Natural killer cell (primary cell): ENCODE measurements around the gene PACRG. TPM values are rescaled to one million over a fixed set of nuclear protein-coding genes. Genes with fewer than 3 reads are reported as not detected.

Experiments used
- ATAC-seq, 3 donors: fragments of 150-1000 bp in 2 of 3; fragments of 200-7000 bp in 1 of 3; cut with Tn5 transposase; 1 replicate in 1 of 3; 2 replicates in 2 of 3; pipeline ENCODE4 v1.10.0; 2021; ENCODE audit warnings: mild to moderate bottlenecking in 2 of 3, moderate library complexity in 2 of 3
- DNase-seq, 2 donors: peaks; one replicate each; pipeline versions ENCODE4 v3.0.0 to v3.0.0-alpha.2; 2013 to 2021; ENCODE audit warnings: mixed read lengths in 1 of 2
- H3K27ac ChIP-seq: one replicate; pipeline ENCODE4 v1.5.1; 2013; ENCODE audit warnings: mild to moderate bottlenecking, low read length
- H3K27me3 ChIP-seq: one replicate; pipeline ENCODE4 v1.6.1; 2013; ENCODE audit warnings: low read length; ENCODE audit not compliant: control insufficient read depth, insufficient read depth
- H3K36me3 ChIP-seq: one replicate; pipeline ENCODE4 v1.6.1; 2013; ENCODE audit warnings: low read length; ENCODE audit not compliant: control insufficient read depth, insufficient read depth
- H3K4me1 ChIP-seq: one replicate; pipeline ENCODE4 v1.6.1; 2013; ENCODE audit warnings: low read length; ENCODE audit not compliant: control insufficient read depth, insufficient read depth
- H3K4me3 ChIP-seq: one replicate; pipeline ENCODE4 v1.5.1; 2013; ENCODE audit warnings: low read length
- H3K9me3 ChIP-seq: one replicate; pipeline ENCODE4 v1.6.1; 2013; ENCODE audit warnings: low read length; ENCODE audit not compliant: control insufficient read depth, insufficient read depth
- H3K27ac Mint-ChIP-seq, 2 donors: one replicate each; pipeline ENCODE4 v1.8.0; 2022; ENCODE audit warnings: mild to moderate bottlenecking in 2 of 2, mixed read lengths in 2 of 2, moderate library complexity in 1 of 2
- H3K27me3 Mint-ChIP-seq, 2 donors: one replicate each; pipeline ENCODE4 v1.8.0; 2022; ENCODE audit warnings: low read depth in 2 of 2, mixed read lengths in 2 of 2
- H3K36me3 Mint-ChIP-seq: one replicate; pipeline ENCODE4 v1.8.0; 2022; ENCODE audit warnings: mixed read lengths
- H3K4me1 Mint-ChIP-seq, 2 donors: one replicate each; pipeline ENCODE4 v1.8.0; 2022; ENCODE audit warnings: mixed read lengths in 2 of 2
- H3K4me3 Mint-ChIP-seq: one replicate; pipeline ENCODE4 v1.8.0; 2022; ENCODE audit warnings: mild to moderate bottlenecking, moderate library complexity, mixed read lengths
- H3K9me3 Mint-ChIP-seq, 2 donors: one replicate each; pipeline ENCODE4 v1.8.0; 2022; ENCODE audit warnings: mixed read lengths in 2 of 2
- WGBS: methylation state at CpG from one replicate; pipeline ENCODE4 v1.1.7; 2013; ENCODE audit warnings: missing lambda C conversion rate; ENCODE audit not compliant: insufficient coverage; 5-methylcytosine and 5-hydroxymethylcytosine counted together
- intact Hi-C: fragments of 100-400 bp; cut with micrococcal nuclease; formaldehyde crosslinking; loops from one replicate; pipeline ENCODE4 v1.14.2; 2022
- total RNA-seq, 4 donors: library from RNA; stranded (reverse); fragments of 120-200 nt in 1 of 4; gene quantifications; one replicate each; pipeline versions ENCODE4 v1.2.3 to v1.2.4, GENCODE V29; 2013 to 2022
- TF ChIP-seq, protein P1 (sequence below): fragments of 200-600 bp; IDR thresholded peaks from one replicate; pipeline ENCODE4 v1.8.0; 2022; ENCODE audit warnings: antibody characterized with exemption

Gene PACRG
- total RNA-seq, 3 donors from 2014 or later (not counting 1 experiment from before 2014, with no cell fraction given), result 0.52 TPM; not detected in 2

DNA sequence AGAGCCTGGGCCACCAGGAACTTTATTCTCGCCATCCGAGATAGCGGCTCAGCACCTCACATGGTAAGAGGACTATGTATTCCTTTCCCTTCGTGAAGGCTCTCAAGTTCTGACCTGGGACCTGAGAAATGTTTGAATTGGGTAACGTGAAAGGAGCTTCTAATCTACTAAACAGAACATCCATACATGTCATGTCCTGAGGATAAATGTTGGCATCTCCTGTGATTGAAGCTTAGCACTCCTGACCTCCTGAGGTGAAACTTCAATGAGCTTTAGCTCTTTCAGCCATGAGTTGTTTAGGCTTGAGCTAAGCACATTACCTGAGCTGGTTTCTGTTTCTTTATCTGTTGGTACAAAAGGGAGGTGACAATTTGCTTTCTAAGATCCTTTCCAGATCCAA lies 280.9 kb downstream of the PACRG start:
- ATAC-seq, result no peak
- Histone ChIP-seq H3K27me3 (no peaks in the 10 kb centered on the region), H3K9me3 (no peaks in the 10 kb centered on the region), H3K36me3 (no peaks in the 10 kb centered on the region), H3K4me3 (no peak overlapping the region), H3K27ac (no peak overlapping the region), H3K4me1 (no peaks in the 10 kb centered on the region)
- WGBS, result 79% methylated on average over 3 of the region's 5 CpGs
- Mint-ChIP-seq H3K9me3 (peaks cover 9 to 14% of the 10 kb centered on the region in 2 donors), H3K4me1 (no peaks in the 10 kb centered on the region), H3K4me3 (no peak overlapping the region), H3K27me3 (no peaks in the 10 kb centered on the region), H3K36me3 (no peaks in the 10 kb centered on the region), H3K27ac (no peak overlapping the region)
- intact Hi-C loops, result no loop called here
- no peak for DNase-seq
- TF ChIP-seq, protein P1, sequence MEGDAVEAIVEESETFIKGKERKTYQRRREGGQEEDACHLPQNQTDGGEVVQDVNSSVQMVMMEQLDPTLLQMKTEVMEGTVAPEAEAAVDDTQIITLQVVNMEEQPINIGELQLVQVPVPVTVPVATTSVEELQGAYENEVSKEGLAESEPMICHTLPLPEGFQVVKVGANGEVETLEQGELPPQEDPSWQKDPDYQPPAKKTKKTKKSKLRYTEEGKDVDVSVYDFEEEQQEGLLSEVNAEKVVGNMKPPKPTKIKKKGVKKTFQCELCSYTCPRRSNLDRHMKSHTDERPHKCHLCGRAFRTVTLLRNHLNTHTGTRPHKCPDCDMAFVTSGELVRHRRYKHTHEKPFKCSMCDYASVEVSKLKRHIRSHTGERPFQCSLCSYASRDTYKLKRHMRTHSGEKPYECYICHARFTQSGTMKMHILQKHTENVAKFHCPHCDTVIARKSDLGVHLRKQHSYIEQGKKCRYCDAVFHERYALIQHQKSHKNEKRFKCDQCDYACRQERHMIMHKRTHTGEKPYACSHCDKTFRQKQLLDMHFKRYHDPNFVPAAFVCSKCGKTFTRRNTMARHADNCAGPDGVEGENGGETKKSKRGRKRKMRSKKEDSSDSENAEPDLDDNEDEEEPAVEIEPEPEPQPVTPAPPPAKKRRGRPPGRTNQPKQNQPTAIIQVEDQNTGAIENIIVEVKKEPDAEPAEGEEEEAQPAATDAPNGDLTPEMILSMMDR, result no peak

DNA sequence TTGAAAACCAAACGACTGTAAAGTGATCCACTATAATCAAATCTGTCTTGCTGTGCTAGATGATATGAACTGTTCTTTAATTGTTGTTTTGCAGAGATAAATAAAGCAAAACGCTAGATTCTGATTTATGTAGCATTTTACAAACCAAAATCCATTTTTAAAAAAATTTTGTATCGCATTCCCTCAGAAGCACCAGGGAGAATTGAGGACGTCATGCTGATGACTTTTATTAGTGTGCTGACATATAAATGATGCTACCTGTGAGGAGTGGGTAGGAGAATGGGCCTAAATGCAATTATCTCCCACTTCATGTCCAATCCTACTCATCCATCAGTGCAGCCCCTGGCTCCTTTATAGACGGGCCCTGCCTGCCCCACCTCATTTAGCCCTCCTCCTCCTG lies 282.4 kb downstream of the PACRG start:
- Histone ChIP-seq H3K27ac (no peak overlapping the region), H3K36me3 (no peaks in the 10 kb centered on the region), H3K4me1 (no peaks in the 10 kb centered on the region), H3K9me3 (no peaks in the 10 kb centered on the region), H3K4me3 (no peak overlapping the region), H3K27me3 (no peaks in the 10 kb centered on the region)
- H3K4me1 Mint-ChIP-seq, result no peaks in the 10 kb centered on the region
- H3K4me3 Mint-ChIP-seq, result no peak overlapping the region
- WGBS, result 79% methylated on average over 2 of the region's 5 CpGs
- H3K36me3 Mint-ChIP-seq, result no peaks in the 10 kb centered on the region
- TF ChIP-seq, protein P1, result no peak
- H3K27ac Mint-ChIP-seq, result no peak overlapping the region
- H3K27me3 Mint-ChIP-seq, result no peaks in the 10 kb centered on the region
- intact Hi-C loops, result no loop called here
- peaks cover 6 to 13% of the 10 kb centered on the region in 2 donors for H3K9me3 Mint-ChIP-seq
- no peak for DNase-seq
- ATAC-seq, result no peak

DNA sequence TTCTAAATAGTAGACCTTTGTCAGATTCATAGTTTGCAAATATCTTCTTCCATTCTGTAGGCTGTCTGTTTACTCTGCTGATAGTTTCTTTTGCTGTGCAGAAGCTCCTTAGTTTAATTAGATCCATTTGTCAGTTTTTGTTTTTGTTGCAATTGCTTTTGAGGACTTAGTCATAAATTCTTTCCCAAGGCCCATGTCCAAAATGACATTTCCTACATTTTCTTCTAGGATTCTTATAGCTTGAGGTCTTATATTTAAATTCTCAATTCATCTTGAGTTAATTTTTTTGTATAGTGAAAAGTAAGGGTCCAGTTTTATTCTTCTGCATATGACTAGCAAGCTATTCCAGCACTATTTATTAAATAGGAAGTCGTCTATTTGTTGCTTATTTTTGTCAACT lies 287.0 kb downstream of the PACRG start:
- Histone ChIP-seq H3K9me3 (no peaks in the 10 kb centered on the region), H3K27me3 (no peaks in the 10 kb centered on the region), H3K4me1 (no peaks in the 10 kb centered on the region), H3K36me3 (no peaks in the 10 kb centered on the region), H3K27ac (no peak overlapping the region), H3K4me3 (no peak overlapping the region)
- H3K4me3 Mint-ChIP-seq, result no peak overlapping the region
- ATAC-seq (no peak), DNase-seq (no peak)
- no CpG with 5 or more reads among the region's 1 CpG for WGBS
- intact Hi-C loops, result no loop called here
- TF ChIP-seq, protein P1, result no peak
- peaks cover 7 to 14% of the 10 kb centered on the region in 2 donors for H3K9me3 Mint-ChIP-seq
- H3K4me1 Mint-ChIP-seq, result no peaks in the 10 kb centered on the region
- H3K27me3 Mint-ChIP-seq, result no peaks in the 10 kb centered on the region
- H3K27ac Mint-ChIP-seq, result no peak overlapping the region
- H3K36me3 Mint-ChIP-seq, result no peaks in the 10 kb centered on the region

DNA sequence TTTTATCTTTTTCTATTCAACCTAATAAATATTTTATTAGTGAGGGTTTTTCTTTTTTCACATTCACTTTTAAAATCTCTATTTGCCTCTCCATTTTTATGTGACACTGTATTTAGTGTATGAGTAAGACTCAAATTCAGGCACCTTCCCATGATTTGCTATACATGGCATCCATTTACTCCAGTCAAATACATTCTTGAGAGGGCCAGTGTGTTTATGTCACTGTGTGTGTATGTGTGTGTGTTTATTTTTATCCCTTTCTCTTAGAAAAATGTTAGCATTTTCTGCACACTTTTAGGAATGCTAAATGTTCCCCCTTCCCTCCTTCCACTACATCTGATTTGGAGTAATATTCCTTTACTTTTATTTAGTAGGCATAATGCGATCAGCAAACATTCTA lies 290.0 kb downstream of the PACRG start:
- TF ChIP-seq, protein P1, result no peak
- DNase-seq, result no peak
- H3K9me3 Mint-ChIP-seq, result peaks cover 8 to 22% of the 10 kb centered on the region in 2 donors
- H3K4me1 ChIP-seq, result no peaks in the 10 kb centered on the region
- H3K27ac Mint-ChIP-seq, result no peak overlapping the region
- H3K27me3 Mint-ChIP-seq, result no peaks in the 10 kb centered on the region
- H3K36me3 ChIP-seq, result no peaks in the 10 kb centered on the region
- no peak overlapping the region for H3K27ac ChIP-seq
- no peaks in the 10 kb centered on the region for H3K4me1 Mint-ChIP-seq
- no peak overlapping the region for H3K4me3 Mint-ChIP-seq
- 93% methylated on average over 1 of the region's 1 CpG for WGBS
- H3K27me3 ChIP-seq, result no peaks in the 10 kb centered on the region
- peaks cover 9% of the 10 kb centered on the region for H3K36me3 Mint-ChIP-seq
- no peak overlapping the region for H3K4me3 ChIP-seq
- intact Hi-C loops, result no loop called here
- no peak for ATAC-seq
- peaks cover 8% of the 10 kb centered on the region for H3K9me3 ChIP-seq
